M059J (cell line): ENCODE data around the gene CLIC5. TPM values are rescaled to one million over a fixed set of nuclear protein-coding genes. Genes with fewer than 3 reads are reported as not detected.
A peak's percentile ranks its signal among the peaks of the same experiment; 100 is the strongest.

Source experiments
- DNase-seq: peaks from one replicate; pipeline ENCODE4 v3.0.0-alpha.2; 2012; ENCODE audit warnings: low read depth
- total RNA-seq: library from RNA; depleted of rRNA; stranded (reverse); fragments of >200 nt; shearing (Covaris generic); gene quantifications from 2 replicates; pipeline ENCODE4 v1.2.3, GENCODE V29; 2014

The CLIC5 gene
- total RNA-seq, 1 experiment from 2014 or later: not detected

DNA sequence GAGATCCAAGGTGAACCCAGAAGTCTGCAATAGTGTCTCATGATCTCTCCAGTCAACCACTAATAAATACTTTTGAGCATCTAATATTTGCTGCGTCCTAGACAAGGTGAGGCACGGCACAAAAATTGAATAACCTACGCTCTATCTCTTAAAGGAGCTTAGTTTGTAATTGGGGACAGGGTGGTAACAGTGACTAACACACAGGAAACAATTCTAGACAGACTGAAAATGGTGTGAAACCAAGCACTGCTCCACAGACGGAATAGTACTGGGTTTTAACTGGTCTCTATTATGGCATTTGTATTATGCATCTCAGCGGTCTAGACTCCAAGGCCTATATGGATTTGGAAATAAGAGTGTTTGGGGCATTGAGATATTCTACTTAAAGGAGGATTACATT, 120.1 kb downstream of the CLIC5 start:
- DNase-seq: no peak

DNA sequence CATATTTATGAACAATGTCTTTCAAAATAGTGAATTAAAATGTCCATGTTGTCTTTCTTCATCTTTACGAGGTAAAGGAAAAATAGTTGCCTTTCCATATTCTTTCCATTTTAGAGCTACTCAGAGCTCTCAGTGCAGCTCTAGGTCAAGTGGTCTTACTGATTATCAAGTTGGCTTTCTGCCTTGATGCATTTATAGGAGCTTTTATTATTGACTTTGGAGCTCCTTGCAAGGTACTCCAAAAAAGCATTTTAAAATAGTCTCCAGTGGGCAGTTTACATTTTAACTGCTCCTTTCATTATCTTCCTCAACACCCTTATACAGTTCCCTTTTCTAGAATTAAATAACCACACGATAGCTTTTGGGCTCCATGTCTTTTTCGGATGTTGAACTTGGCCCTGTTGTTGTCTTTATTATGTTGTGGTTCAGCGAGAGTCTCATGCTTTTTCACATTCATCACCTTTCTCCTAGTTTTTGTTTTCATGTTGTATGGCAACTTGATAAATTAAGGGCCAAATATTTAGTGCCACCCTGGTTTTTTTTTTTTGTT, 122.9 kb downstream of the CLIC5 start:
- no peak for DNase-seq

- no peak for DNase-seq
Observed at GRCh38 chr6:45892196-45892595, 123.5 kb downstream of the CLIC5 start.

GRCh38 chr6:45886776-45887175, 128.9 kb downstream of the CLIC5 start:
- no peak for DNase-seq

- no peak for DNase-seq
Observed at GRCh38 chr6:45884336-45884735, 131.3 kb downstream of the CLIC5 start.

GRCh38 chr6:45882671-45883070, 133.0 kb downstream of the CLIC5 start:
- DNase-seq: no peak

- peak; percentile 73 for DNase-seq
Observed at GRCh38 chr6:45881705-45882467, 133.8 kb downstream of the CLIC5 start.

DNA sequence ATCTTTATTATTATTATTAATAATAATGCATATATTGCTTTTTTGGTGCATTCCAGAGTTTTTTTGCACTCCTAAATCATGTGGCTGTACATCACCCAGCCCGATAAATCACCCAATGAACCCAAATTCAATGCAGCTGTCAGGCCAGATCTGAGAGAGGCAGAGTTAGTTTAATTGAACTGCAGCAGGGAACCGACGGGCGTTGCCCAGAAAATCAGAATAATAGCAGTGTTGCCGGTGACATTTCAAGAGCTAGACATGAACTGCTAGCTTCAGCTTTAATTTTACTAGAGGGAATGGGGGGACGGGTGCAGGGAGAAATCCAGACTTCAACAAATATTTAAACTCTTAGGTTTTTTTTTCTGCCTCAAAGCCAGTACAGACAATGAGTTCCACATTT, 135.0 kb downstream of the CLIC5 start:
- DNase-seq: no peak

DNA sequence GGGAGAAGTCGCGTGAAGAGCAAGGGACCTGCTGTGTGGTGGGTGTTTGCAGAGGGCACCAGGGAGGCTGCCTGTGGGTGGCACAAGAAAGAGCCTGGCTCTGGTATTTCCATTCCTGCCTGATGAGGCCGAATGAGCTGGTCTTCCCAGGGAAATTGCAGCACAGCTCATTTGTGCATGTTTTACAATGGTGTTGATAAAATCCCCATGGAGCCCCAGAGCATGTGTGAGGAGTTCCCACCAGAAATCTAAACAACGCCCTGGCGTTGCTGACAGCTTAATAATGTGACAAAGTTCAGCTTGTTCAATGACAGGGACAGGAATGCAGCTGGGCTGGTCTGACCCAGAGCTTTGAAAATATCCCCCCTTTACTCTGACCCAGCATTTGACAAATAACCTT, 135.5 kb downstream of the CLIC5 start:
- DNase-seq: no peak

DNA sequence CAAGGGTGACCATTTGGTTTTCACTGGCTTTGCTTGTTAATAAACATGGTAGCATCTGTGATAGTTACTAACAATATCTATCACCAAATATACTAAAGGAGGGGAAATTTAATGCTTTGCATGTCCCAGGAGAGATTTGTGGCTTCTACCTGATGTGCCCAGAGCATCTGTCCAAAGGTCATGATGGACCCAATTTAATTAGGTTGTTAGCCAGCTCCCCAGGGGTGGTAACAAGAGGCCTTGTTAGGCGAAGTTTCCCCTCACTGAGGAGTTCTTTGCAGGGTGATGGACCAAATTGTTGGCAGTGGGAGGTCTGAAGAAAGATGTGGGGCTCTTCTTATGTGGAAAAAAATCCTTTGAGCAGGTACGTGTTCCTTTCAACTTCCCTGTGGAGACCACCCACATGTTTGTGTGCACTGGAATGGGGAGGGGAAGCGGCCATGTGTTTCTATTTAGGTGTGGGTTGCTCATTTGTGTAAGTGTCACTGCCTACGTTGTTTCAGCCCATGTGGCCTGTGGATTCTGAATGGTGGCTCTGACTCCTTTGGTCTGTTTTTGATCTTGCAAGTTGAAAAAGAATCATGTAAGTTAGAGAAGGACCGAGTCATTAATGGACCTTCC, 137.6 kb downstream of the CLIC5 start:
- DNase-seq: no peak

DNA sequence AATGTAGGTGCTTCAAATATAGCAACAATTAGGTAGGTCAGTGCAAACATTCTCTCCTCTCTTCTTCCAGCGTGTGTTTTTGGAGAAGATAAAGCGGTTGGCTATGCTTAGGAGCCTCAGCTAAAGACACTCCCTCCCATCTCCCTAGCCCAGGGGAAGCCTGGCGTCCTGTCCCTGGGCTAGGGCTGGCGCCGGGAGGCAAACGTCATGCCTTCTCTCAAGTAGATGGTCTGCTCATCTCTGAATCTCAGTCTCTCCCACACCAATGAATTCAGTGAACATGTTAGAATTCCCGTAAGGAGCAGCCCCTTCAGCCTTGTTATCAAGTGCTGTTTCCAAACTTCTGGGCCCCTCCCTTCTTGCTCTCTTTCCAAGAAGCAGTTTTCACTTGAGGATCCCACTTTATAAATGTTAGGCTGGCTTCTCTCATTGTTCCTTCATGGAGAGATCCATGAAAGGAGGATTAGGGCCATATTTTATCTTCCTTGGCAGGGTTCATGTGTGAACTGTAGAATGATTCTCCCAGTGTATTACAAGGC, 142.8 kb downstream of the CLIC5 start:
- DNase-seq: no peak

DNA sequence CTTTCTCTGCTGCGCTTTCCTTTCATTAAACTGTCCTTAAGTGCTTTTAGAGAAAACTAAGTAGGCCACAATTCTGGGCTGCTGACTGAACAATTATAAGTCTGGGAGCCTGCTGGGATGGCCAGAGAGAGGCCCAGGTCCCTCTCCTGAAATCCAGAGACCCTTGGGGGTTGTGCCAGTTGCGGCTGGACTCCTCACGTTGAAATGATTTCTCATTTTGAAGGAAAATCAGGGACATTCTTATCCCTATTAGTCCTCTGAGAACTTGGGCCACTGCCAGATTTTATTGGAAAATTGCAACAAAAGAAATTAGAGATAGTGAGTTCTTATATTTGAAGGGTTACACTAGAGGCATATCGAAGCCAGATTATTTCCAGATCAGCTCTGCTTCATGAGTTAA, 145.1 kb downstream of the CLIC5 start:
- DNase-seq: no peak

DNA sequence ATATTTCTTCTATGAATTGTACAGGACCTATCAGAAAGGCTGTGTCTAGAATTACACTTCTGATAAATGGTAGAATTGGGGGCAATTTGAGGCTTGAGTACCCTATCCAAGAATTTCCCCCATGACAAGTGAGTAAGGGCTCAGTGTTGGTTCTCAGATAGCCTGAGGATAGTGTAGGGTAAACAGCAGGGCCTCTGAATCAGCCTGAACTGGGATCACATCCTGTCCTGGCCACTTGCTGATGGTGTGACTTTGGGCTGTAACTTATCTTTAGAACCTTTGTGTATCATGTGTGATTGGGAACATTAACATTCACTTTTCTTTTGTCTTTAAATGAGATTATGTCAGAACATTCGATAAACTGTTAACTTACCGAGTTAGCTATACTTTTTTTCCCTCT, 151.0 kb downstream of the CLIC5 start:
- peak; percentile 73 for DNase-seq

- DNase-seq: no peak
Observed at GRCh38 chr6:45858691-45859090, 157.0 kb downstream of the CLIC5 start.

GRCh38 chr6:45857827-45858226, 157.8 kb downstream of the CLIC5 start:
- DNase-seq: no peak

GRCh38 chr6:45855642-45856394, 159.8 kb downstream of the CLIC5 start:
- DNase-seq: no peak

DNA sequence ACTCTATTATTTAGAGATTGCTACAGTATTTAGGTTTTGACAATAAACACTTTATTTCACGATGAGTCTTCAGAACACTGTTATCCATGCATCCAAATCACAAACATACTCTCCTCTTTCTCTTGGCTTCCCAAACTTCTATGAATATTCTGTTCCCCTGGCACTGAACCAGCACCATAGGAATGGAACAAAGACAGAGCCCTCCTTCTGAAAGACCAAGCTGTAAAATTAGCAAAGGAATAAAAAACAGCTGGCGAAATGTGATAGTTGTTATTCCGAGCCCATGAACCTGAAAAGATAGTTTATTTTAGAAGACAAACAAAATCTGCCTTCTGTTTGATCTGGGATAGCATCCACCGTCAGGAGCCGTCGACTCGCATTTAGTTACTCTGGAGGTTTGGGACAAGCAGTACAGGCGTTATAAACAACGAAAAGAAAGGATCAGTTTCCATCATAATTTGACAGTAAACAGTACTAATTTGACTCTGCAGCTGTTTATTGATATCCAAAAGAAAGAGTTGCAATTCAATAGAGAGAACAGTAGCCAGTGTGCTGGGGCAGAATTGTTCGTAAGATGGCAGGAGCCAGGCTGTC, 161.4 kb downstream of the CLIC5 start:
- DNase-seq: no peak

DNA sequence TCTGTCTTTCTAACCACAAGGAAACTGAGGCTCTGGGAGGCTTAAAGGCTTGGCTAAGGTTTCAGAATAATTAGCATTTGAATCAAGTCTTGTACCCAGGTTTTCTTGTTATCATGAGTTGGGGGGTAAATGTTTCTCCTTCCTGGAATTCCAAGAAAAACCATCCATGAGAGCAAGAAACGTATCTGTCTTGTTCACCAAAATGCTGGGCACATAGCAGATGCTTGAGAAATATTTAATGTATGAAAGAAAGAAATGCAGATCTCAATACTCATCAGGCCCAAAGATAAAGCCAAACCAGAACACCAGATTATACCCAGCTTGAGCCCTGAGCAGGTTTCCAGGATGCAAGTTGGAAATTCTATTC, 164.6 kb downstream of the CLIC5 start:
- DNase-seq: no peak

GRCh38 chr6:45850378-45851033, 165.2 kb downstream of the CLIC5 start:
- DNase-seq: no peak

- peak; percentile 78 for DNase-seq
Observed at GRCh38 chr6:45845567-45845966, 170.1 kb downstream of the CLIC5 start.

DNA sequence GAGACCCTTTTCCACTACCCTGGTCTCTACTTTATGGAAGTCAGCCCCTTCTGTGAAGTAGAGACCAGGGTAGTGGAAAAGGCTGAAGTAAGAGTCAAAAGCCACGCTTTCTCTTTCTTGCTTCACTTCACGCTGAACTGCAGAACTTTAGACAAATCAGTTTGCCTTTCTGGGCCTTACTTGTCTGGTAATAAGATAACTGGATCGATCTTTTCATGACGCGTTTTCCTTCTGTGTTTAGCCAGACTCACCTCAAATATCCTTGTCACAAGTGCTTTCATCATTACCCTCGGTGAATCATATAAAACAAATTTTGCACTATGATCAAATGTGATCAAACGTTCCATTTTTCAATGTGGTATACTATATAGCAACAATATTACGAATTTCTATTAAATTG, 170.7 kb downstream of the CLIC5 start:
- DNase-seq: peak; percentile 32
